IMR-90 (cell line): ENCODE data around the gene NUDT3. TPM values are rescaled to one million over a fixed set of nuclear protein-coding genes. Genes with fewer than 3 reads are reported as not detected.

Experiments used
- ATAC-seq: fragments of 200-7000 bp; cut with Tn5 transposase; 2 replicates; pipeline ENCODE4 v1.9.1; 2020; ENCODE audit warnings: low read depth, mild to moderate bottlenecking, moderate library complexity
- BruUV-seq: library from RNA; stranded (reverse); fragments of 400-500 nt; replicated peaks from 2 replicates; lab custom pipeline; 2021; lab: Mats Ljungman, UMichigan
- CTCF ChIA-PET: fragments of 300-600 bp; formaldehyde crosslinking; extraction: SDS; loops from one replicate; lab custom pipeline; 2021; ENCODE audit warnings: antibody characterized with exemption; lab: Yijun Ruan, JAX
- POLR2A ChIA-PET: fragments of 300-600 bp; sonication (Branson Sonifier 250); formaldehyde crosslinking; loops from one replicate; lab custom pipeline; 2022; ENCODE audit warnings: antibody characterized with exemption; ENCODE audit not compliant: unreplicated experiment; lab: Charles Lee
- DNase-seq: peaks from one replicate; pipeline ENCODE4 v3.0.0; 2013
- H2AFZ ChIP-seq: replicated peaks from 2 replicates; pipeline ENCODE3; 2013; ENCODE audit warnings: low read length, mild to moderate bottlenecking; ENCODE audit not compliant: poor library complexity
- H2AK5ac ChIP-seq: 2 replicates; pipeline ENCODE4 v1.6.1; 2013; ENCODE audit warnings: low read depth, low read length, inconsistent platforms
- H2AK9ac ChIP-seq: replicated peaks from 2 replicates; pipeline ENCODE3; 2013; ENCODE audit warnings: mild to moderate bottlenecking, low read depth, low read length, moderate library complexity; ENCODE audit not compliant: poor library complexity
- H2BK120ac ChIP-seq: 2 replicates; pipeline ENCODE4 v1.6.1; 2013; ENCODE audit warnings: low read depth, low read length, inconsistent platforms
- H2BK15ac ChIP-seq: 3 replicates; pipeline ENCODE4 v1.6.1; 2013; ENCODE audit warnings: low read depth, low read length, inconsistent platforms
- H2BK20ac ChIP-seq: 2 replicates; pipeline ENCODE4 v1.6.1; 2013; ENCODE audit warnings: low read depth, mild to moderate bottlenecking, inconsistent platforms, low read length, moderate library complexity
- H2BK5ac ChIP-seq: 2 replicates; pipeline ENCODE4 v1.6.1; 2013; ENCODE audit warnings: mild to moderate bottlenecking, low read depth, low read length, inconsistent platforms; ENCODE audit not compliant: poor library complexity, severe bottlenecking
- H3K14ac ChIP-seq: replicated peaks from 2 replicates; pipeline ENCODE4 v1.6.1; 2013; ENCODE audit warnings: low read depth, low read length, inconsistent platforms
- H3K18ac ChIP-seq: 2 replicates; pipeline ENCODE4 v1.6.1; 2013; ENCODE audit warnings: low read depth, low read length, control low read depth
- H3K23ac ChIP-seq: 2 replicates; pipeline ENCODE4 v1.6.1; 2013; ENCODE audit warnings: low read depth, low read length, inconsistent platforms
- H3K27ac ChIP-seq: 2 replicates; pipeline ENCODE4 v1.5.1; 2013; ENCODE audit warnings: mild to moderate bottlenecking, control low read depth, low read length; ENCODE audit not compliant: insufficient read depth
- H3K27me3 ChIP-seq: 2 replicates; pipeline ENCODE4 v1.6.1; 2013; ENCODE audit warnings: low read length; ENCODE audit not compliant: control insufficient read depth, insufficient read depth
- H3K36me3 ChIP-seq: 2 replicates; pipeline ENCODE4 v1.6.1; 2013; ENCODE audit warnings: low read length, mixed read lengths; ENCODE audit not compliant: control insufficient read depth, insufficient read depth
- H3K4ac ChIP-seq: 2 replicates; pipeline ENCODE4 v1.6.1; 2013; ENCODE audit warnings: low read depth, low read length, inconsistent platforms
- H3K4me1 ChIP-seq: 2 replicates; pipeline ENCODE4 v1.6.1; 2013; ENCODE audit warnings: low read length, mixed read lengths; ENCODE audit not compliant: control insufficient read depth, insufficient read depth
- H3K4me2 ChIP-seq: 2 replicates; pipeline ENCODE4 v1.6.1; 2013; ENCODE audit warnings: low read depth, mild to moderate bottlenecking, control low read depth, low read length, moderate library complexity
- H3K4me3 ChIP-seq: 2 replicates; pipeline ENCODE4 v1.5.1; 2013; ENCODE audit warnings: low read depth, mild to moderate bottlenecking, control low read depth, low read length, moderate library complexity; ENCODE audit not compliant: insufficient read depth
- H3K56ac ChIP-seq: 2 replicates; pipeline ENCODE4 v1.6.1; 2013; ENCODE audit warnings: low read length, inconsistent platforms; ENCODE audit not compliant: insufficient read depth; ENCODE audit errors: extremely low read depth
- H3K79me1 ChIP-seq, 2 experiments: 2 replicates each; pipeline ENCODE4 v1.6.1; 2013; ENCODE audit warnings: low read length in 2 of 2, inconsistent platforms in 1 of 2, low read depth in 1 of 2
- H3K9ac ChIP-seq: 2 replicates; pipeline ENCODE4 v1.6.1; 2013; ENCODE audit warnings: low read depth, low read length, control low read depth
- H3K9me1 ChIP-seq: 2 replicates; pipeline ENCODE4 v1.6.1; 2013; ENCODE audit warnings: low read length, inconsistent platforms; ENCODE audit not compliant: insufficient read depth
- H3K9me3 ChIP-seq: 2 replicates; pipeline ENCODE4 v1.6.1; 2013; ENCODE audit warnings: low read length; ENCODE audit not compliant: control insufficient read depth, insufficient read depth
- H4K20me1 ChIP-seq: 2 replicates; pipeline ENCODE4 v1.6.1; 2013; ENCODE audit warnings: low read length, inconsistent platforms; ENCODE audit not compliant: insufficient read depth
- H4K5ac ChIP-seq: 2 replicates; pipeline ENCODE4 v1.6.1; 2013; ENCODE audit warnings: mild to moderate bottlenecking, low read depth, low read length, control low read depth
- H4K8ac ChIP-seq, 2 experiments: 2 replicates each; pipeline ENCODE4 v1.6.1; 2013; ENCODE audit warnings: low read depth in 2 of 2, low read length in 2 of 2, control low read depth in 1 of 2, inconsistent platforms in 1 of 2
- H4K91ac ChIP-seq: 2 replicates; pipeline ENCODE4 v1.6.1; 2013; ENCODE audit warnings: low read depth, low read length, inconsistent platforms; ENCODE audit not compliant: insufficient read depth
- FOS ChIP-seq: fragments of 150-350 bp; IDR thresholded peaks from 2 replicates; pipeline ENCODE4 v1.6.1; 2016; ENCODE audit warnings: low read depth, low read length
- MAZ ChIP-seq: IDR thresholded peaks from 2 replicates; pipeline ENCODE4 v1.6.1; 2012; ENCODE audit warnings: low read depth, mild to moderate bottlenecking, low read length, improper control_type of control experiment, moderate library complexity, borderline replicate concordance
- POLR2A ChIP-seq: IDR thresholded peaks from 2 replicates; pipeline ENCODE4 v1.6.1; 2012; ENCODE audit warnings: mild to moderate bottlenecking, low read depth, low read length
- RAD21 ChIP-seq: IDR thresholded peaks from 2 replicates; pipeline ENCODE4 v1.6.1; 2012; ENCODE audit warnings: low read length, improper control_type of control experiment
- SMC3 ChIP-seq: fragments of 150-350 bp; IDR thresholded peaks from 2 replicates; pipeline ENCODE4 v1.6.1; 2016; ENCODE audit warnings: low read depth, mild to moderate bottlenecking, antibody characterized with exemption, low read length, moderate library complexity
- WGBS, 2 experiments: methylation state at CpG; one replicate each; pipeline versions ENCODE4 v1.1.5 to v1.1.7; 2013; ENCODE audit warnings: missing lambda C conversion rate in 2 of 2; ENCODE audit not compliant: insufficient read length in 1 of 2; ENCODE audit errors: extremely low coverage in 2 of 2; 5-methylcytosine and 5-hydroxymethylcytosine counted together
- dilution Hi-C: fragments of 300-500 bp; cut with HindIII; formaldehyde crosslinking; loops from one replicate; pipeline ENCODE4 v1.14.3; 2018; ENCODE audit warnings: low sequenced_read_pairs; ENCODE audit not compliant: unreplicated experiment
- in situ Hi-C: fragments of 300-500 bp; cut with MboI; formaldehyde crosslinking; loops from 3 replicates; pipeline ENCODE4 v1.14.3; 2019; ENCODE audit warnings: low sequenced_read_pairs, inconsistent platforms, mixed read lengths
- intact Hi-C: fragments of 100-400 bp; cut with micrococcal nuclease; formaldehyde crosslinking; loops from 2 replicates; pipeline ENCODE4 v1.10.0; 2022
- polyA plus RNA-seq, 3 experiments: library from polyadenylated mRNA; depleted of rRNA; stranded (reverse); fragments of >200 nt; gene quantifications; 2 replicates each; pipeline ENCODE4 v1.2.3, GENCODE V29; 2012; ENCODE audit warnings: low replicate concordance in 1 of 3
- total RNA-seq: library from RNA; depleted of rRNA; stranded (reverse); fragments of >200 nt; gene quantifications from 2 replicates; pipeline ENCODE4 v1.2.3, GENCODE V29; 2012
- TF ChIP-seq, protein P1 (sequence below): conservative IDR thresholded peaks from 2 replicates; pipeline ENCODE4 v1.5.1; 2012; ENCODE audit warnings: mild to moderate bottlenecking, low read depth, low read length, improper control_type of control experiment
- TF ChIP-seq, protein P2 (sequence below): fragments of 150-350 bp; IDR thresholded peaks from 2 replicates; pipeline ENCODE4 v1.6.1; 2016; ENCODE audit warnings: low read depth, mild to moderate bottlenecking, low read length, moderate library complexity, borderline replicate concordance

The NUDT3 gene
- total and polyA plus RNA-seq, 2 of the 4 experiments (the other 2 are of a cell fraction), result 10.1 to 17.2 TPM

DNA sequence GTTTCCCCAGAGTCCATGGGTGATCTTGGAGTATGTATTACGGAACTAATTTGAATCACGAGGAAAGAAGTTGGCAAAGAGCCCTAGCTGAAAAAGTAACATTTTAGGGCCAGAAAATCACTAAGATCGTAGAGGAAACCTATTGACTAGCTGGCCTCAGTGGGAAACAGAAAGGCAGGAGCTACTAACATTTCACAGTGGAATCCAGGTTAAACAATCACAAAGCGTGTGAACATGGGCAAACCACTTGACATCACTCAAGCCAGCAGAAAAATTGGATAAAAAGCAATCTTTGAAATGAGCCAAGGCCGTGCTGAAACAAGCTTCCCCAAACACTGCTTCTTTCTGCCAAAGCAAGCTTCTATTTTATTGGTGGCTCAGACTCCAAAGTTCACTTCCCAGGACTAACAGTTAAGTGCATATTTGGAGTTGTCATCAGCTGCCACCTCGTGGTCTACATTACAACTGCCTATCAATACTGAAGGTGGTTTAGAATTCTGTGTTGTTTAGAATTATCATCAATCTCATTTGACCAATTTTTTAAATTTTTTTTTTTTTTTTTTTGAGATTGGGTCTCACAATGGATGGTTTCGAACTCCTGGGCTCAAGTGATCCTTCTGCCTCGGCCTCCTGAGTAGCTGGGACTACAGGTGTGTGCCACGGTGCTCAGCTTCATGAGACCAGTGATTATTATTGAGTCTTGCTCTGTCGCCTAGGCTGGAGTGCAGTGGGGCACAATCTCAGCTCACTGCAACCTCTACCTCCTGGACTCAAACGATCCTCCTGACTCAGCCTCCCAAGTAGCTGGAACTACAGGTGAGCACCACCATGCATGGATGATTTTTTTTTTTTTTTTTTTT is 22.8 kb upstream of the NUDT3 start:
- Histone ChIP-seq H2BK5ac (no peak overlapping the region), H3K4me3 (no peak overlapping the region), H2BK120ac (no peak overlapping the region), H3K9ac (no peak overlapping the region), H2AFZ (no peak overlapping the region), H2BK20ac (no peak overlapping the region), H4K8ac (no peak overlapping the region), H3K4ac (no peak overlapping the region), H3K36me3 (peaks cover 36% of the 10 kb centered on the region), H4K20me1 (peaks cover 40% of the 10 kb centered on the region), H3K56ac (no peak overlapping the region), H3K4me1 (no peaks in the 10 kb centered on the region), H3K27me3 (no peaks in the 10 kb centered on the region), H2AK5ac (no peak overlapping the region), H3K14ac (no peak overlapping the region), H4K91ac (no peak overlapping the region), H3K9me3 (no peaks in the 10 kb centered on the region), H3K27ac (no peak overlapping the region), H4K5ac (no peak overlapping the region), H3K4me2 (no peak overlapping the region), H3K18ac (no peak overlapping the region), H3K79me1 (peaks cover 23 to 38% of the 10 kb centered on the region in 2 experiments), H3K9me1 (peaks cover 10% of the 10 kb centered on the region), H3K23ac (no peak overlapping the region), H2AK9ac (no peak overlapping the region), H2BK15ac (no peak overlapping the region)
- dilution Hi-C loops (no loop called here), in situ Hi-C loops (no loop called here), intact Hi-C loops (loop anchor here (1.0 to 5.0 kb wide), 4 partner anchors 166 to 251 kb away; partner anchors contain the start of gene SMIM29)
- BruUV-seq, result no TSS peak
- ATAC-seq, result peak; percentile 50
- ChIA-PET POLR2A (interaction anchor here (0.5 to 1.8 kb wide), 4 partner anchors 58 to 633 kb away, joined by 3 to 12 read pairs (median 5); partner anchors contain the start of gene HMGA1), CTCF (interaction anchor here (0.6 to 2.2 kb wide), 15 partner anchors 19 to 1044 kb away, joined by 3 to 12 read pairs (median 4); partner anchors contain the start of gene SMIM29)
- TF ChIP-seq, protein P1, sequence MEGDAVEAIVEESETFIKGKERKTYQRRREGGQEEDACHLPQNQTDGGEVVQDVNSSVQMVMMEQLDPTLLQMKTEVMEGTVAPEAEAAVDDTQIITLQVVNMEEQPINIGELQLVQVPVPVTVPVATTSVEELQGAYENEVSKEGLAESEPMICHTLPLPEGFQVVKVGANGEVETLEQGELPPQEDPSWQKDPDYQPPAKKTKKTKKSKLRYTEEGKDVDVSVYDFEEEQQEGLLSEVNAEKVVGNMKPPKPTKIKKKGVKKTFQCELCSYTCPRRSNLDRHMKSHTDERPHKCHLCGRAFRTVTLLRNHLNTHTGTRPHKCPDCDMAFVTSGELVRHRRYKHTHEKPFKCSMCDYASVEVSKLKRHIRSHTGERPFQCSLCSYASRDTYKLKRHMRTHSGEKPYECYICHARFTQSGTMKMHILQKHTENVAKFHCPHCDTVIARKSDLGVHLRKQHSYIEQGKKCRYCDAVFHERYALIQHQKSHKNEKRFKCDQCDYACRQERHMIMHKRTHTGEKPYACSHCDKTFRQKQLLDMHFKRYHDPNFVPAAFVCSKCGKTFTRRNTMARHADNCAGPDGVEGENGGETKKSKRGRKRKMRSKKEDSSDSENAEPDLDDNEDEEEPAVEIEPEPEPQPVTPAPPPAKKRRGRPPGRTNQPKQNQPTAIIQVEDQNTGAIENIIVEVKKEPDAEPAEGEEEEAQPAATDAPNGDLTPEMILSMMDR, result peak; percentile 63
- TF ChIP-seq POLR2A, result 0 out of 2 replicates have a peak, but pooled peaks have one; percentile 17
- TF ChIP-seq RAD21, result peak; percentile 65
- TF ChIP-seq MAZ, result no peak
- TF ChIP-seq, protein P2, sequence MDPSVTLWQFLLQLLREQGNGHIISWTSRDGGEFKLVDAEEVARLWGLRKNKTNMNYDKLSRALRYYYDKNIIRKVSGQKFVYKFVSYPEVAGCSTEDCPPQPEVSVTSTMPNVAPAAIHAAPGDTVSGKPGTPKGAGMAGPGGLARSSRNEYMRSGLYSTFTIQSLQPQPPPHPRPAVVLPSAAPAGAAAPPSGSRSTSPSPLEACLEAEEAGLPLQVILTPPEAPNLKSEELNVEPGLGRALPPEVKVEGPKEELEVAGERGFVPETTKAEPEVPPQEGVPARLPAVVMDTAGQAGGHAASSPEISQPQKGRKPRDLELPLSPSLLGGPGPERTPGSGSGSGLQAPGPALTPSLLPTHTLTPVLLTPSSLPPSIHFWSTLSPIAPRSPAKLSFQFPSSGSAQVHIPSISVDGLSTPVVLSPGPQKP, result no peak
- TF ChIP-seq FOS, result no peak
- TF ChIP-seq SMC3, result peak; percentile 70
- WGBS, 2 experiments, result 73% methylated on average over 5 of the region's 11 CpGs; no CpG with 5 or more reads in 1 of the 2 experiments
- peak; percentile 65 for DNase-seq
